ENCODE results near the gene TMEM233. TPM values are rescaled to one million over a fixed set of nuclear protein-coding genes. Genes with fewer than 3 reads are reported as not detected.

TMEM233 gene
- total and polyA plus RNA-seq, 2 of the 8 experiments (the other 6 are each of a cell fraction or from before 2014, with no cell fraction given): 0.09 TPM

GRCh38 chr12:119627686-119628085 is 34.1 kb downstream of the TMEM233 start:
- no peak overlapping the region for H2BK12ac ChIP-seq (ENCODE audit: low read depth, low read length)
- no peak overlapping the region for H2AK5ac ChIP-seq (ENCODE audit: low read depth, low read length)
- no peak overlapping the region for H3K4ac ChIP-seq (replicated peaks; ENCODE audit: insufficient read length, low read depth, low read length)
- no peaks in the 10 kb centered on the region for H3K4me1 ChIP-seq (replicated peaks in 1 of 4; ENCODE audit: control insufficient read depth in 3 of 4, insufficient read depth in 4 of 4, low read length in 3 of 4)
- H2BK15ac ChIP-seq (ENCODE audit: low read length): no peak overlapping the region
- no peak overlapping the region for H4K8ac ChIP-seq (ENCODE audit: extremely low read depth, insufficient read depth, low read length)
- no peak overlapping the region for H3K27ac ChIP-seq (ENCODE audit: low read depth, low read length)
- WGBS, 2 experiments (ENCODE audit: extremely low coverage in 1 of 2, insufficient coverage in 1 of 2, insufficient read length in 1 of 2, insufficient replicate concordance in 2 of 2, low coverage in 1 of 2, low lambda C conversion rate in 2 of 2, missing lambda C conversion rate in 1 of 2): 84% methylated on average over 6 of the region's 6 CpGs; no CpG with 5 or more reads in 1 of the 2 experiments
- DNase-seq (ENCODE audit: low read depth in 1 of 2, low spot score in 2 of 2) (no peak), FAIRE-seq (no peak)
- no peak overlapping the region for H3K9ac ChIP-seq (replicated peaks in 1 of 4; ENCODE audit: extremely low read depth in 1 of 4, low read depth in 3 of 4, low read length in 3 of 4)
- H3K27me3 ChIP-seq (replicated peaks in 1 of 4; ENCODE audit: control insufficient read depth in 3 of 4, extremely low read depth in 1 of 4, insufficient read depth in 3 of 4, low read length in 3 of 4): no peaks in the 10 kb centered on the region
- H3K36me3 ChIP-seq (ENCODE audit: control insufficient read depth in 2 of 4, insufficient read depth in 4 of 4, low read length in 3 of 4): no peaks in the 10 kb centered on the region
- POLR2A ChIA-PET (ENCODE audit: partially characterized antibody): interaction anchor here (1.1 kb wide), 1 partner anchor 10 kb away, joined by 3 read pairs; no protein-coding TSS in a partner anchor
- H3K56ac ChIP-seq (replicated peaks; ENCODE audit: insufficient read length, low read depth, low read length): no peak overlapping the region
- CTCF ChIA-PET (ENCODE audit: partially characterized antibody): interaction anchor here (0.6 to 3.8 kb wide), 5 partner anchors 10 to 95 kb away, joined by 3 to 13 read pairs (median 5); no protein-coding TSS in a partner anchor
- H4K20me1 ChIP-seq (replicated peaks in 1 of 2; ENCODE audit: control insufficient read depth in 1 of 2, insufficient read depth in 2 of 2, low read length in 2 of 2): no peaks in the 10 kb centered on the region
- TF ChIP-seq PHF8 (conservative IDR thresholded peaks at IDR 0.05; ENCODE audit: low read depth, low read length) (no peak), BRCA1 (IDR thresholded peaks at IDR 0.05; ENCODE audit: low read depth, low read length) (no peak), TCF12 (IDR thresholded peaks at IDR 0.05; ENCODE audit: low read depth, low read length) (no peak), RAD21 (IDR thresholded peaks at IDR 0.05 in 1 of 2, conservative IDR thresholded peaks at IDR 0.05 in 1 of 2; ENCODE audit: low read depth in 2 of 2, low read length in 2 of 2) (no peak), BACH1 (IDR thresholded peaks at IDR 0.05; ENCODE audit: low read length) (no peak), NRF1 (IDR thresholded peaks at IDR 0.05; ENCODE audit: low read depth, low read length) (no peak), FOSL1 (IDR thresholded peaks at IDR 0.05; ENCODE audit: insufficient read depth, low read depth, low read length) (no peak)
- no peak overlapping the region for H2BK120ac ChIP-seq (replicated peaks; ENCODE audit: low read depth, low read length)
- no peak overlapping the region for H2BK20ac ChIP-seq (ENCODE audit: low read length)
- H3K9me3 ChIP-seq (ENCODE audit: insufficient read depth in 2 of 2, low read depth in 1 of 2, low read length in 1 of 2): no peaks in the 10 kb centered on the region
- H2BK5ac ChIP-seq (ENCODE audit: low read depth, low read length): no peak overlapping the region
- no peak overlapping the region for H3K23ac ChIP-seq (ENCODE audit: insufficient read length)
- H3K14ac ChIP-seq (ENCODE audit: insufficient read length): no peak overlapping the region
- H3K18ac ChIP-seq (ENCODE audit: extremely low read depth, low read length): no peak overlapping the region
- H3K23me2 ChIP-seq (ENCODE audit: low read depth, low read length): no peaks in the 10 kb centered on the region
- H2AFZ ChIP-seq (ENCODE audit: low read length): peak overlapping the region; percentile 57; the same call in 1 of the 2 replicates
- H3K79me2 ChIP-seq (ENCODE audit: control insufficient read depth in 1 of 2, insufficient read depth in 2 of 2, low read length in 2 of 2): no peaks in the 10 kb centered on the region
- H3K4me2 ChIP-seq (ENCODE audit: insufficient read depth in 1 of 2, low read depth in 2 of 2, low read length in 2 of 2): no peak overlapping the region
- no peak overlapping the region for H4K5ac ChIP-seq (ENCODE audit: insufficient read length, low read depth, low read length)
- no peak overlapping the region for H3K4me3 ChIP-seq (ENCODE audit: extremely low read depth in 1 of 4, insufficient read depth in 2 of 4, low read depth in 3 of 4, low read length in 4 of 4)
- H4K91ac ChIP-seq (replicated peaks; ENCODE audit: insufficient read length, low read length): no peak overlapping the region
- no peaks in the 10 kb centered on the region for H3K79me1 ChIP-seq (ENCODE audit: low read depth, low read length)
